ENCODE results near the gene NUDT21. TPM values are rescaled to one million over a fixed set of nuclear protein-coding genes. Genes with fewer than 3 reads are reported as not detected.

The NUDT21 gene
- total and polyA plus RNA-seq, 2 of the 8 experiments (the other 6 are each of a cell fraction or from before 2014, with no cell fraction given) = 78.1 to 277 TPM

GRCh38 chr16:56475201-56475600 lies 24.1 kb upstream of the NUDT21 start:
- Histone ChIP-seq H3K27ac (ENCODE audit: low read depth, low read length) (no peak overlapping the region), H4K20me1 (replicated peaks in 1 of 2; ENCODE audit: control insufficient read depth in 1 of 2, insufficient read depth in 2 of 2, low read length in 2 of 2) (peaks cover 0 to 3% of the 10 kb centered on the region in 2 experiments), H2BK12ac (ENCODE audit: low read depth, low read length) (no peak overlapping the region), H3K79me2 (ENCODE audit: control insufficient read depth in 1 of 2, insufficient read depth in 2 of 2, low read length in 2 of 2) (no peaks in the 10 kb centered on the region), H3K4ac (replicated peaks; ENCODE audit: insufficient read length, low read depth, low read length) (no peak overlapping the region), H3K4me3 (ENCODE audit: extremely low read depth in 1 of 4, insufficient read depth in 2 of 4, low read depth in 3 of 4, low read length in 4 of 4) (no peak overlapping the region), H3K79me1 (ENCODE audit: low read depth, low read length) (no peaks in the 10 kb centered on the region), H3K23me2 (ENCODE audit: low read depth, low read length) (no peaks in the 10 kb centered on the region), H3K18ac (ENCODE audit: extremely low read depth, low read length) (no peak overlapping the region), H3K27me3 (replicated peaks in 1 of 4; ENCODE audit: control insufficient read depth in 3 of 4, extremely low read depth in 1 of 4, insufficient read depth in 3 of 4, low read length in 3 of 4) (no peaks in the 10 kb centered on the region), H2BK20ac (ENCODE audit: low read length) (no peak overlapping the region), H4K5ac (ENCODE audit: insufficient read length, low read depth, low read length) (no peak overlapping the region), H2BK120ac (replicated peaks; ENCODE audit: low read depth, low read length) (no peak overlapping the region), H2BK15ac (ENCODE audit: low read length) (no peak overlapping the region), H3K4me1 (replicated peaks in 1 of 4; ENCODE audit: control insufficient read depth in 3 of 4, insufficient read depth in 4 of 4, low read length in 3 of 4) (no peaks in the 10 kb centered on the region; a peak in 1 of 7 replicates), H2BK5ac (ENCODE audit: low read depth, low read length) (no peak overlapping the region), H2AFZ (ENCODE audit: low read length) (no peak overlapping the region), H4K91ac (replicated peaks; ENCODE audit: insufficient read length, low read length) (no peak overlapping the region), H3K4me2 (ENCODE audit: insufficient read depth in 1 of 2, low read depth in 2 of 2, low read length in 2 of 2) (no peak overlapping the region), H4K8ac (ENCODE audit: extremely low read depth, insufficient read depth, low read length) (no peak overlapping the region), H3K9ac (replicated peaks in 1 of 4; ENCODE audit: extremely low read depth in 1 of 4, low read depth in 3 of 4, low read length in 3 of 4) (no peak overlapping the region), H2AK5ac (ENCODE audit: low read depth, low read length) (no peak overlapping the region), H3K56ac (replicated peaks; ENCODE audit: insufficient read length, low read depth, low read length) (no peak overlapping the region), H3K9me3 (ENCODE audit: insufficient read depth in 2 of 2, low read depth in 1 of 2, low read length in 1 of 2) (no peaks in the 10 kb centered on the region), H3K14ac (ENCODE audit: insufficient read length) (no peak overlapping the region), H3K36me3 (ENCODE audit: control insufficient read depth in 2 of 4, insufficient read depth in 4 of 4, low read length in 3 of 4) (peaks cover 24 to 78% (median 56%) of the 10 kb centered on the region in 4 experiments; a peak in 7 of 8 replicates), H3K23ac (ENCODE audit: insufficient read length) (no peak overlapping the region)
- no peak for FAIRE-seq
- WGBS, 2 experiments (ENCODE audit: extremely low coverage in 1 of 2, insufficient coverage in 1 of 2, insufficient read length in 1 of 2, insufficient replicate concordance in 2 of 2, low coverage in 1 of 2, low lambda C conversion rate in 2 of 2, missing lambda C conversion rate in 1 of 2) = 68% methylated on average over 2 of the region's 2 CpGs; no CpG with 5 or more reads in 1 of the 2 experiments
- ChIA-PET CTCF (ENCODE audit: partially characterized antibody) (interaction anchor here (0.8 to 1.5 kb wide), 2 partner anchors 12 to 39 kb away, joined by 3 to 5 read pairs; no protein-coding TSS in a partner anchor), POLR2A (ENCODE audit: partially characterized antibody) (interaction anchor here (1.3 kb wide), 1 partner anchor 24 kb away, joined by 5 read pairs; the partner anchor contains the start of genes NUDT21 and OGFOD1)
- no peak for DNase-seq (ENCODE audit: low read depth in 1 of 2, low spot score in 2 of 2)
- TF ChIP-seq CTBP2 (IDR thresholded peaks at IDR 0.05; ENCODE audit: borderline replicate concordance, insufficient read depth, insufficient read length, low read length) = no peak
- no peak for TF ChIP-seq JUND (IDR thresholded peaks at IDR 0.05; ENCODE audit: low read length)
- no peak for TF ChIP-seq KDM1A (IDR thresholded peaks at IDR 0.05; ENCODE audit: borderline replicate concordance, low read length)
- no peak for TF ChIP-seq CBX5 (IDR thresholded peaks at IDR 0.05; ENCODE audit: low read depth, low read length)
- TF ChIP-seq PHF8 (conservative IDR thresholded peaks at IDR 0.05; ENCODE audit: low read depth, low read length) = no peak
- TF ChIP-seq GABPA (IDR thresholded peaks at IDR 0.05; ENCODE audit: borderline replicate concordance, insufficient read depth, low read length) = no peak
- TF ChIP-seq, protein P1, sequence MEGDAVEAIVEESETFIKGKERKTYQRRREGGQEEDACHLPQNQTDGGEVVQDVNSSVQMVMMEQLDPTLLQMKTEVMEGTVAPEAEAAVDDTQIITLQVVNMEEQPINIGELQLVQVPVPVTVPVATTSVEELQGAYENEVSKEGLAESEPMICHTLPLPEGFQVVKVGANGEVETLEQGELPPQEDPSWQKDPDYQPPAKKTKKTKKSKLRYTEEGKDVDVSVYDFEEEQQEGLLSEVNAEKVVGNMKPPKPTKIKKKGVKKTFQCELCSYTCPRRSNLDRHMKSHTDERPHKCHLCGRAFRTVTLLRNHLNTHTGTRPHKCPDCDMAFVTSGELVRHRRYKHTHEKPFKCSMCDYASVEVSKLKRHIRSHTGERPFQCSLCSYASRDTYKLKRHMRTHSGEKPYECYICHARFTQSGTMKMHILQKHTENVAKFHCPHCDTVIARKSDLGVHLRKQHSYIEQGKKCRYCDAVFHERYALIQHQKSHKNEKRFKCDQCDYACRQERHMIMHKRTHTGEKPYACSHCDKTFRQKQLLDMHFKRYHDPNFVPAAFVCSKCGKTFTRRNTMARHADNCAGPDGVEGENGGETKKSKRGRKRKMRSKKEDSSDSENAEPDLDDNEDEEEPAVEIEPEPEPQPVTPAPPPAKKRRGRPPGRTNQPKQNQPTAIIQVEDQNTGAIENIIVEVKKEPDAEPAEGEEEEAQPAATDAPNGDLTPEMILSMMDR (IDR thresholded peaks at IDR 0.05; ENCODE audit: control extremely low read depth in 1 of 3, insufficient read depth in 1 of 3, low read depth in 1 of 3, low read length in 3 of 3) = no peak
- TF ChIP-seq SIX5 (IDR thresholded peaks at IDR 0.05; ENCODE audit: low read depth, low read length) = no peak
- TF ChIP-seq, protein P2, sequence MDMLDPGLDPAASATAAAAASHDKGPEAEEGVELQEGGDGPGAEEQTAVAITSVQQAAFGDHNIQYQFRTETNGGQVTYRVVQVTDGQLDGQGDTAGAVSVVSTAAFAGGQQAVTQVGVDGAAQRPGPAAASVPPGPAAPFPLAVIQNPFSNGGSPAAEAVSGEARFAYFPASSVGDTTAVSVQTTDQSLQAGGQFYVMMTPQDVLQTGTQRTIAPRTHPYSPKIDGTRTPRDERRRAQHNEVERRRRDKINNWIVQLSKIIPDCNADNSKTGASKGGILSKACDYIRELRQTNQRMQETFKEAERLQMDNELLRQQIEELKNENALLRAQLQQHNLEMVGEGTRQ (IDR thresholded peaks at IDR 0.05; ENCODE audit: low read length) = no peak

Measured in H1 (cell line).